H1 (cell line): ENCODE measurements around the gene GPR85. TPM values are rescaled to one million over a fixed set of nuclear protein-coding genes. Genes with fewer than 3 reads are reported as not detected.

Experiments
- CTCF ChIA-PET: fragments of 300-600 bp; sonication (Branson Sonifier 250); formaldehyde crosslinking; loops from one replicate; lab custom pipeline; 2021; ENCODE audit not compliant: partially characterized antibody; lab: Charles Lee
- POLR2A ChIA-PET: fragments of 300-600 bp; sonication (Branson Sonifier 250); formaldehyde crosslinking; loops from one replicate; lab custom pipeline; 2021; ENCODE audit warnings: inconsistent platforms; ENCODE audit not compliant: partially characterized antibody; lab: Charles Lee
- DNase-seq, 2 experiments: peaks; one replicate each; pipeline versions ENCODE4 v3.0.0 to v3.0.0-alpha.2; 2010 to 2022; ENCODE audit warnings: low spot score in 2 of 2, low read depth in 1 of 2, mixed read lengths in 1 of 2
- FAIRE-seq: peaks from 2 replicates; lab custom pipeline; 2011; peaks lifted over from hg19 to GRCh38; lab: Jason Lieb, UNC
- H2AFZ ChIP-seq: 2 replicates; pipeline ENCODE4 v1.8.1; 2012; ENCODE audit warnings: low read length, inconsistent platforms
- H2AK5ac ChIP-seq: 2 replicates; pipeline ENCODE4 v1.6.1; 2013; ENCODE audit warnings: low read depth, low read length
- H2BK120ac ChIP-seq: replicated peaks from 2 replicates; pipeline ENCODE3; 2013; ENCODE audit warnings: low read depth, low read length, inconsistent platforms
- H2BK12ac ChIP-seq: 2 replicates; pipeline ENCODE4 v1.6.1; 2013; ENCODE audit warnings: low read depth, low read length
- H2BK15ac ChIP-seq: 2 replicates; pipeline ENCODE4 v1.6.1; 2013; ENCODE audit warnings: low read length
- H2BK20ac ChIP-seq: 2 replicates; pipeline ENCODE4 v1.6.1; 2013; ENCODE audit warnings: low read length
- H2BK5ac ChIP-seq: 2 replicates; pipeline ENCODE4 v1.6.1; 2013; ENCODE audit warnings: low read depth, low read length
- H3K14ac ChIP-seq: 2 replicates; pipeline ENCODE4 v1.6.1; 2013; ENCODE audit warnings: inconsistent platforms; ENCODE audit not compliant: insufficient read length
- H3K18ac ChIP-seq: 2 replicates; pipeline ENCODE4 v1.6.1; 2013; ENCODE audit warnings: low read length; ENCODE audit errors: extremely low read depth
- H3K23ac ChIP-seq: 2 replicates; pipeline ENCODE4 v1.6.1; 2013; ENCODE audit warnings: inconsistent platforms; ENCODE audit not compliant: insufficient read length
- H3K23me2 ChIP-seq: 2 replicates; pipeline ENCODE4 v1.6.1; 2013; ENCODE audit warnings: low read depth, low read length
- H3K27ac ChIP-seq: 2 replicates; pipeline ENCODE4 v1.6.1; 2011; ENCODE audit warnings: low read depth, low read length, inconsistent platforms
- H3K27me3 ChIP-seq, 4 experiments: replicated peaks in 1 of 4; 1 replicate in 1 of 4; 2 replicates in 3 of 4; pipeline versions ENCODE4 v1.6.1 to v1.8.1; 2011 to 2013; ENCODE audit warnings: low read length in 3 of 4, mild to moderate bottlenecking in 3 of 4, inconsistent platforms in 2 of 4, mixed read lengths in 2 of 4, moderate library complexity in 1 of 4; ENCODE audit not compliant: control insufficient read depth in 3 of 4, insufficient read depth in 3 of 4; ENCODE audit errors: extremely low read depth in 1 of 4
- H3K36me3 ChIP-seq, 4 experiments: 2 replicates each; pipeline versions ENCODE4 v1.6.1 to v1.8.1; 2011 to 2013; ENCODE audit warnings: mild to moderate bottlenecking in 4 of 4, low read length in 3 of 4, moderate library complexity in 2 of 4, control low read depth in 1 of 4, inconsistent platforms in 1 of 4; ENCODE audit not compliant: insufficient read depth in 4 of 4, control insufficient read depth in 2 of 4
- H3K4ac ChIP-seq: replicated peaks from 2 replicates; pipeline ENCODE3; 2013; ENCODE audit warnings: low read length, low read depth, mixed read lengths, inconsistent platforms; ENCODE audit not compliant: insufficient read length
- H3K4me1 ChIP-seq, 4 experiments: replicated peaks in 1 of 4; 1 replicate in 1 of 4; 2 replicates in 3 of 4; pipeline versions ENCODE4 v1.6.1 to v1.8.1; 2011 to 2013; ENCODE audit warnings: low read length in 3 of 4, inconsistent platforms in 2 of 4, mixed read lengths in 1 of 4; ENCODE audit not compliant: insufficient read depth in 4 of 4, control insufficient read depth in 3 of 4
- H3K4me2 ChIP-seq, 2 experiments: 2 replicates each; pipeline versions ENCODE4 v1.6.1 to v1.8.1; 2011 to 2013; ENCODE audit warnings: low read depth in 2 of 2, low read length in 2 of 2, control low read depth in 1 of 2, inconsistent platforms in 1 of 2, mild to moderate bottlenecking in 1 of 2; ENCODE audit not compliant: insufficient read depth in 1 of 2
- H3K4me3 ChIP-seq, 4 experiments: fragments of 200-600, 300-600 bp in 1 of 4; sonication (generic), shearing (Covaris generic), sonication (Bioruptor Twin) in 1 of 4; 2 replicates each; pipeline versions ENCODE4 v1.5.1 to v1.8.1; 2011 to 2016; ENCODE audit warnings: low read length in 4 of 4, low read depth in 3 of 4, control low read depth in 2 of 4, inconsistent platforms in 2 of 4, mild to moderate bottlenecking in 2 of 4, mixed read lengths in 1 of 4, moderate library complexity in 1 of 4; ENCODE audit not compliant: insufficient read depth in 2 of 4; ENCODE audit errors: extremely low read depth in 1 of 4
- H3K56ac ChIP-seq: replicated peaks from 2 replicates; pipeline ENCODE3; 2013; ENCODE audit warnings: low read depth, mild to moderate bottlenecking, mixed read lengths, low read length, inconsistent platforms; ENCODE audit not compliant: insufficient read length
- H3K79me1 ChIP-seq: 2 replicates; pipeline ENCODE4 v1.6.1; 2013; ENCODE audit warnings: low read depth, low read length, control low read depth
- H3K79me2 ChIP-seq, 2 experiments: 2 replicates each; pipeline versions ENCODE4 v1.6.1 to v1.8.1; 2012 to 2013; ENCODE audit warnings: low read length in 2 of 2, mild to moderate bottlenecking in 2 of 2, inconsistent platforms in 1 of 2; ENCODE audit not compliant: insufficient read depth in 2 of 2, control insufficient read depth in 1 of 2
- H3K9ac ChIP-seq, 4 experiments: replicated peaks in 1 of 4; 1 replicate in 1 of 4; 2 replicates in 3 of 4; pipeline versions ENCODE4 v1.6.1 to v1.8.1; 2011 to 2013; ENCODE audit warnings: low read depth in 3 of 4, low read length in 3 of 4, control low read depth in 2 of 4, mild to moderate bottlenecking in 2 of 4, moderate library complexity in 2 of 4, inconsistent platforms in 1 of 4; ENCODE audit errors: extremely low read depth in 1 of 4
- H3K9me3 ChIP-seq, 2 experiments: 2 replicates each; pipeline versions ENCODE4 v1.6.1 to v1.8.1; 2012 to 2013; ENCODE audit warnings: mild to moderate bottlenecking in 2 of 2, moderate library complexity in 2 of 2, control low read depth in 1 of 2, inconsistent platforms in 1 of 2, low read depth in 1 of 2, low read length in 1 of 2, mixed read lengths in 1 of 2; ENCODE audit not compliant: insufficient read depth in 2 of 2
- H4K20me1 ChIP-seq, 2 experiments: replicated peaks in 1 of 2; 2 replicates each; pipeline versions ENCODE3 to v1.8.1; 2011 to 2013; ENCODE audit warnings: inconsistent platforms in 2 of 2, low read length in 2 of 2, mild to moderate bottlenecking in 1 of 2; ENCODE audit not compliant: insufficient read depth in 2 of 2, control insufficient read depth in 1 of 2
- H4K5ac ChIP-seq: 2 replicates; pipeline ENCODE4 v1.6.1; 2013; ENCODE audit warnings: low read length, low read depth, mixed read lengths, inconsistent platforms; ENCODE audit not compliant: insufficient read length
- H4K8ac ChIP-seq: 2 replicates; pipeline ENCODE4 v1.8.0; 2013; ENCODE audit warnings: mild to moderate bottlenecking, moderate library complexity, low read length, inconsistent platforms; ENCODE audit not compliant: insufficient read depth; ENCODE audit errors: extremely low read depth
- H4K91ac ChIP-seq: replicated peaks from 2 replicates; pipeline ENCODE3; 2013; ENCODE audit warnings: low read length, mixed read lengths, inconsistent platforms; ENCODE audit not compliant: insufficient read length
- BRCA1 ChIP-seq: IDR thresholded peaks from 2 replicates; pipeline ENCODE4 v1.6.1; 2012; ENCODE audit warnings: low read depth, low read length, improper control_type of control experiment
- CHD1 ChIP-seq: IDR thresholded peaks from 2 replicates; pipeline ENCODE4 v1.6.1; 2012; ENCODE audit warnings: low read depth, low read length, improper control_type of control experiment
- CHD2 ChIP-seq: IDR thresholded peaks from 2 replicates; pipeline ENCODE4 v1.6.1; 2012; ENCODE audit warnings: low read length, improper control_type of control experiment
- JUN ChIP-seq: IDR thresholded peaks from 2 replicates; pipeline ENCODE4 v1.6.1; 2011; ENCODE audit warnings: low read depth, mild to moderate bottlenecking, improper control_type of control experiment, low read length
- NANOG ChIP-seq: IDR thresholded peaks from 2 replicates; pipeline ENCODE4 v1.6.1; 2011; ENCODE audit warnings: low read length, low read depth, mild to moderate bottlenecking, inconsistent platforms; ENCODE audit not compliant: insufficient read depth, poor library complexity, severe bottlenecking
- SP1 ChIP-seq: IDR thresholded peaks from 2 replicates; pipeline ENCODE4 v1.6.1; 2011; ENCODE audit warnings: low read depth, low read length
- SP2 ChIP-seq: IDR thresholded peaks from 2 replicates; pipeline ENCODE4 v1.6.1; 2012; ENCODE audit warnings: mild to moderate bottlenecking, low read length, inconsistent platforms
- WGBS, 2 experiments: shearing (Covaris generic) in 1 of 2; methylation state at CpG; one replicate each; pipeline versions ENCODE4 v1.1.6 to v1.1.7; 2013 to 2015; ENCODE audit warnings: low lambda C conversion rate in 2 of 2, mixed read lengths in 2 of 2, inconsistent platforms in 1 of 2, low coverage in 1 of 2, missing lambda C conversion rate in 1 of 2; ENCODE audit not compliant: insufficient replicate concordance in 2 of 2, insufficient coverage in 1 of 2, insufficient read length in 1 of 2; ENCODE audit errors: extremely low coverage in 1 of 2, missing lambda C conversion rate in 1 of 2; 5-methylcytosine and 5-hydroxymethylcytosine counted together
- polyA plus RNA-seq, 7 experiments: library from polyadenylated mRNA; depleted of rRNA in 3 of 7; stranded (reverse) in 5 of 7; unstranded in 2 of 7; fragments of >200 nt in 5 of 7; fragments of 200-250 nt in 2 of 7; gene quantifications; 1 replicate in 5 of 7; 2 replicates in 1 of 7; 4 replicates in 1 of 7; pipeline versions ENCODE4 v1.2.1 to v1.2.3, GENCODE V29; 2011 to 2013; ENCODE audit warnings: missing spikeins in 2 of 7, mixed read lengths in 2 of 7
- total RNA-seq: library from RNA; stranded (reverse); fragmentation: NEBNext Ultra II Directional; extraction: Animal tissue kit (Norgen Biotek cat#: 25700); gene quantifications from 2 replicates; pipeline ENCODE4 v1.2.1, GENCODE V29; 2021

Gene GPR85
- total and polyA plus RNA-seq, 2 of the 8 experiments (the other 6 are each of a cell fraction or from before 2014, with no cell fraction given): 0.11 to 0.20 TPM

GRCh38 chr7:113100121-113100603, 13.5 kb upstream of the GPR85 start:
- Histone ChIP-seq H3K18ac (no peak overlapping the region), H3K9ac (no peak overlapping the region), H3K14ac (no peak overlapping the region), H3K79me2 (no peaks in the 10 kb centered on the region), H2BK12ac (no peak overlapping the region), H2BK120ac (no peak overlapping the region), H4K5ac (no peak overlapping the region), H3K36me3 (no peaks in the 10 kb centered on the region), H3K9me3 (no peaks in the 10 kb centered on the region), H2AFZ (no peak overlapping the region), H3K4ac (no peak overlapping the region), H3K23ac (no peak overlapping the region), H3K79me1 (no peaks in the 10 kb centered on the region), H4K91ac (no peak overlapping the region), H4K8ac (no peak overlapping the region), H2BK20ac (no peak overlapping the region), H3K4me1 (no peaks in the 10 kb centered on the region), H3K27me3 (no peaks in the 10 kb centered on the region; a peak in 2 of 7 replicates), H3K4me3 (no peak overlapping the region), H3K23me2 (no peaks in the 10 kb centered on the region; the same call in 1 of the 2 replicates), H3K27ac (no peak overlapping the region), H4K20me1 (no peaks in the 10 kb centered on the region), H3K4me2 (no peak overlapping the region), H2AK5ac (no peak overlapping the region), H3K56ac (no peak overlapping the region), H2BK5ac (no peak overlapping the region), H2BK15ac (no peak overlapping the region)
- WGBS, 2 experiments: 86% methylated on average over 5 of the region's 5 CpGs; no CpG with 5 or more reads in 1 of the 2 experiments
- ChIA-PET POLR2A (interaction anchor here (0.7 kb wide), 1 partner anchor 649 kb away, joined by 4 read pairs; no protein-coding TSS in a partner anchor), CTCF (interaction anchor here (0.6 to 1.4 kb wide), 2 partner anchors 14 to 18 kb away, joined by 3 to 5 read pairs; partner anchors contain the start of gene SMIM30)
- DNase-seq (no peak), FAIRE-seq (no peak)
- TF ChIP-seq BRCA1 (no peak), SP1 (no peak), SP2 (no peak), JUN (no peak), CHD2 (no peak), NANOG (no peak), CHD1 (no peak)
